NT2/D1 (cell line): ENCODE data around the gene PLCB3.

Experiments
- SUZ12 ChIP-seq: IDR thresholded peaks from 2 replicates; pipeline ENCODE4 v1.6.1; 2011; ENCODE audit not compliant: insufficient read length, insufficient read depth; ENCODE audit errors: extremely low read depth
- YY1 ChIP-seq: IDR thresholded peaks from 2 replicates; pipeline ENCODE4 v1.6.1; 2011; ENCODE audit not compliant: insufficient read length, insufficient read depth
- ZNF274 ChIP-seq: IDR thresholded peaks from 2 replicates; pipeline ENCODE4 v1.6.1; 2011; ENCODE audit warnings: mild to moderate bottlenecking, low read depth, low read length

GRCh38 chr11:64243236-64243854 is 8.0 kb upstream of the PLCB3 start:
- TF ChIP-seq SUZ12 (no peak), ZNF274 (no peak), YY1 (no peak)
